ENCODE measurements around the gene SCD5. TPM values are rescaled to one million over a fixed set of nuclear protein-coding genes. Genes with fewer than 3 reads are reported as not detected.

SCD5 gene
- total RNA-seq, 1 experiment from 2014 or later = 24.2 TPM

- in situ Hi-C loops (cut with HindIII; ENCODE audit: low pct_unique_long_range_greater_than_20kb, low sequenced_read_pairs) = no loop called here
- no peak for DNase-seq (ENCODE audit: low read depth, low spot score)
Measured at GRCh38 chr4:82711158-82711785, 87.3 kb downstream of the SCD5 start.

GRCh38 chr4:82710197-82710929 lies 88.2 kb downstream of the SCD5 start:
- no peak for DNase-seq (ENCODE audit: low read depth, low spot score)
- in situ Hi-C loops (cut with HindIII; ENCODE audit: low pct_unique_long_range_greater_than_20kb, low sequenced_read_pairs) = no loop called here

GRCh38 chr4:82708982-82709381 lies 89.6 kb downstream of the SCD5 start:
- in situ Hi-C loops (cut with HindIII; ENCODE audit: low pct_unique_long_range_greater_than_20kb, low sequenced_read_pairs) = no loop called here
- no peak for DNase-seq (ENCODE audit: low read depth, low spot score)

- no peak for DNase-seq (ENCODE audit: low read depth, low spot score)
- in situ Hi-C loops (cut with HindIII; ENCODE audit: low pct_unique_long_range_greater_than_20kb, low sequenced_read_pairs) = no loop called here
Measured at GRCh38 chr4:82706349-82707000, 92.1 kb downstream of the SCD5 start.

GRCh38 chr4:82705928-82706300 lies 92.7 kb downstream of the SCD5 start:
- in situ Hi-C loops (cut with HindIII; ENCODE audit: low pct_unique_long_range_greater_than_20kb, low sequenced_read_pairs) = no loop called here
- no peak for DNase-seq (ENCODE audit: low read depth, low spot score)

- no peak for DNase-seq (ENCODE audit: low read depth, low spot score)
- in situ Hi-C loops (cut with HindIII; ENCODE audit: low pct_unique_long_range_greater_than_20kb, low sequenced_read_pairs) = no loop called here
Measured at GRCh38 chr4:82705169-82705927, 93.2 kb downstream of the SCD5 start.

- DNase-seq (ENCODE audit: low read depth, low spot score) = no peak
- in situ Hi-C loops (cut with HindIII; ENCODE audit: low pct_unique_long_range_greater_than_20kb, low sequenced_read_pairs) = no loop called here
Measured at GRCh38 chr4:82704156-82704555, 94.4 kb downstream of the SCD5 start.

GRCh38 chr4:82698412-82698811 lies 100.2 kb downstream of the SCD5 start:
- in situ Hi-C loops (cut with HindIII; ENCODE audit: low pct_unique_long_range_greater_than_20kb, low sequenced_read_pairs) = no loop called here
- DNase-seq (ENCODE audit: low read depth, low spot score) = no peak

GRCh38 chr4:82697561-82697960 lies 101.0 kb downstream of the SCD5 start:
- in situ Hi-C loops (cut with HindIII; ENCODE audit: low pct_unique_long_range_greater_than_20kb, low sequenced_read_pairs) = no loop called here
- DNase-seq (ENCODE audit: low read depth, low spot score) = no peak

- DNase-seq (ENCODE audit: low read depth, low spot score) = no peak
- in situ Hi-C loops (cut with HindIII; ENCODE audit: low pct_unique_long_range_greater_than_20kb, low sequenced_read_pairs) = no loop called here
Measured at GRCh38 chr4:82696117-82696860, 102.3 kb downstream of the SCD5 start.

- in situ Hi-C loops (cut with HindIII; ENCODE audit: low pct_unique_long_range_greater_than_20kb, low sequenced_read_pairs) = no loop called here
- no peak for DNase-seq (ENCODE audit: low read depth, low spot score)
Measured at GRCh38 chr4:82694892-82695291, 103.7 kb downstream of the SCD5 start.

GRCh38 chr4:82694046-82694445 lies 104.5 kb downstream of the SCD5 start:
- in situ Hi-C loops (cut with HindIII; ENCODE audit: low pct_unique_long_range_greater_than_20kb, low sequenced_read_pairs) = no loop called here
- DNase-seq (ENCODE audit: low read depth, low spot score) = no peak

GRCh38 chr4:82692101-82692780 lies 106.4 kb downstream of the SCD5 start:
- in situ Hi-C loops (cut with HindIII; ENCODE audit: low pct_unique_long_range_greater_than_20kb, low sequenced_read_pairs) = no loop called here
- DNase-seq (ENCODE audit: low read depth, low spot score) = no peak

GRCh38 chr4:82691431-82691830 lies 107.2 kb downstream of the SCD5 start:
- in situ Hi-C loops (cut with HindIII; ENCODE audit: low pct_unique_long_range_greater_than_20kb, low sequenced_read_pairs) = no loop called here
- no peak for DNase-seq (ENCODE audit: low read depth, low spot score)

- no peak for DNase-seq (ENCODE audit: low read depth, low spot score)
- in situ Hi-C loops (cut with HindIII; ENCODE audit: low pct_unique_long_range_greater_than_20kb, low sequenced_read_pairs) = no loop called here
Measured at GRCh38 chr4:82688091-82688795, 110.4 kb downstream of the SCD5 start.

GRCh38 chr4:82687531-82687930 lies 111.1 kb downstream of the SCD5 start:
- in situ Hi-C loops (cut with HindIII; ENCODE audit: low pct_unique_long_range_greater_than_20kb, low sequenced_read_pairs) = no loop called here

GRCh38 chr4:82681754-82682153 lies 116.8 kb downstream of the SCD5 start:
- in situ Hi-C loops (cut with HindIII; ENCODE audit: low pct_unique_long_range_greater_than_20kb, low sequenced_read_pairs) = no loop called here
- no peak for DNase-seq (ENCODE audit: low read depth, low spot score)

More at GRCh38 chr4:82687531-82687930, 111.1 kb downstream of the SCD5 start:
- no peak for DNase-seq (ENCODE audit: low read depth, low spot score)
